Right atrium auricular region (tissue), 2 donors: ENCODE measurements around the gene MYCBP2. TPM values are rescaled to one million over a fixed set of nuclear protein-coding genes. Genes with fewer than 3 reads are reported as not detected.

Experiments
- DNase-seq: peaks from one replicate; pipeline ENCODE4 v3.0.0-alpha.2; 2019; ENCODE audit warnings: low spot score
- H3K27ac ChIP-seq, 2 donors: fragments of 200-600 bp; sonication (generic); 1 replicate in 1 of 2; 2 replicates in 1 of 2; pipeline ENCODE4 v1.5.1; 2016 to 2019
- H3K27me3 ChIP-seq, 2 donors: fragments of 200-600 bp; sonication (generic); one replicate each; pipeline versions ENCODE4 v1.5.1 to v1.6.0; 2017 to 2019
- H3K36me3 ChIP-seq: fragments of 200-600 bp; sonication (generic); one replicate; pipeline ENCODE4 v1.5.1; 2016
- H3K4me1 ChIP-seq, 2 donors: fragments of 200-600 bp; sonication (generic); one replicate each; pipeline versions ENCODE4 v1.5.1 to v1.6.0; 2017 to 2019
- H3K4me3 ChIP-seq, 2 donors: fragments of 200-600 bp; sonication (generic); 1 replicate in 1 of 2; 2 replicates in 1 of 2; pipeline ENCODE4 v1.5.1; 2017 to 2019; ENCODE audit warnings: mild to moderate bottlenecking in 1 of 2, moderate library complexity in 1 of 2
- H3K9me3 ChIP-seq, 2 donors: fragments of 200-600 bp; sonication (generic); one replicate each; pipeline ENCODE4 v1.5.1; 2019
- CTCF ChIP-seq, 2 donors: fragments of 200-600 bp; sonication (generic); IDR thresholded peaks; one replicate each; pipeline ENCODE4 v1.5.1; 2019; ENCODE audit warnings: antibody characterized with exemption in 2 of 2
- total RNA-seq, 2 donors: library from RNA; depleted of rRNA; stranded (reverse); fragments of >200 nt; gene quantifications; one replicate each; pipeline ENCODE4 v1.1.0, GENCODE V29; 2016

Gene MYCBP2
- total RNA-seq, 2 donors from 2014 or later: 78.6 to 91.2 TPM

- Histone ChIP-seq H3K27me3 (no peaks in the 10 kb centered on the region), H3K4me3 (no peak overlapping the region), H3K4me1 (peaks cover 0 to 15% of the 10 kb centered on the region in 2 donors), H3K9me3 (no peaks in the 10 kb centered on the region), H3K27ac (no peak overlapping the region), H3K36me3 (no peaks in the 10 kb centered on the region)
- no peak for DNase-seq
- TF ChIP-seq CTCF (IDR thresholded peaks at IDR 0.05): no peak
These were observed 295.1 kb downstream of the MYCBP2 start for GRCh38 chr13:77031656-77032243.

GRCh38 chr13:77029436-77029835 is 297.5 kb downstream of the MYCBP2 start:
- Histone ChIP-seq H3K27me3 (no peaks in the 10 kb centered on the region), H3K36me3 (no peaks in the 10 kb centered on the region), H3K4me1 (peaks cover 0 to 23% of the 10 kb centered on the region in 2 donors), H3K27ac (no peak overlapping the region), H3K4me3 (no peak overlapping the region), H3K9me3 (no peaks in the 10 kb centered on the region)
- TF ChIP-seq CTCF (IDR thresholded peaks at IDR 0.05): no peak
- no peak for DNase-seq

DNA sequence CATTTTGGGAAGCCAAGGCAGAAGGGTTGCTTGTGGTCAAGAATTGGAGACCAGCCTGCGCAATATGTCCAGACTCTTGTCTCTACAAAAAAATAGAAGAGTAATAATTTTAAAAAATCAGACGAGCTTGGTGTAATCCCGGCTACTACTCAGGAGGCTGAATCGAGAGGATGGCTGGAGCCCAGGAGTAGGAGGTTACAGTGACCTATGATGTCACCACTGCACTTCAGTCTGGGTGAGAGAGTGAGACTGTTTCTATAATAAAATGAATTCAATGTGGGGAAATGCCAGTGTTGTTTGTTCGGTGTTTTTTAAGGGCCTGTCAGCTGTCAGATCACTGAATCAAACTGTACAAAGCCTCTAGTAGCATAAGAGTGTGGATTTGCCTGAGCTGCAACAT is 298.7 kb downstream of the MYCBP2 start:
- Histone ChIP-seq H3K9me3 (no peaks in the 10 kb centered on the region), H3K27me3 (no peaks in the 10 kb centered on the region), H3K4me1 (peaks cover 0 to 35% of the 10 kb centered on the region in 2 donors), H3K4me3 (peak overlapping the region in 1 of 2 donors; percentile 95), H3K27ac (peak overlapping the region; percentile 100), H3K36me3 (no peaks in the 10 kb centered on the region)
- no peak for TF ChIP-seq CTCF (IDR thresholded peaks at IDR 0.05)
- peak; percentile 67 for DNase-seq

DNA sequence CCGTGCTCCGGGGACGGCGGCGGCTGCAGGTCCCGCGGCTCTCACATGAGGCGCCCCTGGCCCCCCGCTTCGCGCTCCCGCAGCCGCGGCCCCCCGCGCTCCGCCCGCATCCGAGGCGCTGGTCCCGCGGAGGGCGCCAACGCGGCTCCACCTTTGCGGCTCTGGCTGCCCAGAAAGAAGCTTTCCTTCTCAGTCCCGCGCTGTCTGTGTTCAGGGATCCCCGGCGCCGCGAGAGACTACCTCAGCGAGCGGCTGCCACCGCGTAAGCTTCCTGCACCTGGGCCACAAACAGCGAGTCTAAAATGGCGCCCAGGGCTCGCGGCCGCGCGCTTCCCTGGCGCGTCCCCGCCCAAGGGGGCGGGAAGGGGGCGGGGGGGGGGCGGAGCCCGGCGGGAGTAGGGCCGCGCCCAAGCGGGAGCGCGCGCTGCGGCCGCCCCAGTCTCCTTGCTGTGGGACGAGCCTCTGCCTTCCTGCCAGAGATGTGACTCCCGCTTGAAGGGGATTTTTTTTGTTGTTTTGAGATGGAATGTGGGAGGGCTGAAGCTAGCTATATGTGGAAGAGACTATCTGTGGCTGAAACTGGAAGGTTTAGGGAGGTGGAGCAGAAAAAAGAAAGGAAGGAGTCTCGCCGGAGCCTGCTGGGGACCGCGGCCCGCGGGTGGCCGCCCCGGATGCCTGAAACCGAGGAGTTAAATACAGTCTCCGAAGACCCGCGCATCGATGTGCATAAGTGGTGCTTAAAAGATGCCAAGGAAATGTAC is 299.9 kb downstream of the MYCBP2 start, which contains the start of gene FBXL3:
Gene FBXL3 (minus strand): TSS at position 299 of the 761 bp plus-strand sequence. CDS start 5,299 bp downstream, outside the sequence.
- Histone ChIP-seq H3K4me1 (peaks cover 0 to 46% of the 10 kb centered on the region in 2 donors), H3K9me3 (no peaks in the 10 kb centered on the region)
- TF ChIP-seq CTCF (IDR thresholded peaks at IDR 0.05): no peak

GRCh38 chr13:77026255-77026860 is 300.5 kb downstream of the MYCBP2 start:
- peak; percentile 93 for DNase-seq
- Histone ChIP-seq H3K36me3 (peaks cover 3% of the 10 kb centered on the region), H3K27ac (peak overlapping the region; percentile 100), H3K9me3 (no peaks in the 10 kb centered on the region), H3K4me1 (peaks cover 0 to 53% of the 10 kb centered on the region in 2 donors), H3K4me3 (peak overlapping the region; percentile 95 to 98), H3K27me3 (no peaks in the 10 kb centered on the region)
- no peak for TF ChIP-seq CTCF (IDR thresholded peaks at IDR 0.05)

More for the DNA sequence above, 299.9 kb downstream of the MYCBP2 start, which contains the start of gene FBXL3:
- Histone ChIP-seq H3K27me3 (no peaks in the 10 kb centered on the region), H3K36me3 (no peaks in the 10 kb centered on the region), H3K27ac (peak within 1 kb of the TSS; percentile 100), H3K4me3 (peak within 1 kb of the TSS; percentile 95 to 98)
- DNase-seq: peak; percentile 84
